GM19025 (cell line): ENCODE data around the gene PRRX1.

Source experiments
- ATAC-seq: cut with Tn5 transposase; IDR thresholded peaks from one replicate; pipeline ENCODE4 v1.9.1; 2021; ENCODE audit warnings: mild to moderate bottlenecking, low read depth, moderate library complexity; ENCODE audit not compliant: unreplicated experiment

The PRRX1 gene

DNA sequence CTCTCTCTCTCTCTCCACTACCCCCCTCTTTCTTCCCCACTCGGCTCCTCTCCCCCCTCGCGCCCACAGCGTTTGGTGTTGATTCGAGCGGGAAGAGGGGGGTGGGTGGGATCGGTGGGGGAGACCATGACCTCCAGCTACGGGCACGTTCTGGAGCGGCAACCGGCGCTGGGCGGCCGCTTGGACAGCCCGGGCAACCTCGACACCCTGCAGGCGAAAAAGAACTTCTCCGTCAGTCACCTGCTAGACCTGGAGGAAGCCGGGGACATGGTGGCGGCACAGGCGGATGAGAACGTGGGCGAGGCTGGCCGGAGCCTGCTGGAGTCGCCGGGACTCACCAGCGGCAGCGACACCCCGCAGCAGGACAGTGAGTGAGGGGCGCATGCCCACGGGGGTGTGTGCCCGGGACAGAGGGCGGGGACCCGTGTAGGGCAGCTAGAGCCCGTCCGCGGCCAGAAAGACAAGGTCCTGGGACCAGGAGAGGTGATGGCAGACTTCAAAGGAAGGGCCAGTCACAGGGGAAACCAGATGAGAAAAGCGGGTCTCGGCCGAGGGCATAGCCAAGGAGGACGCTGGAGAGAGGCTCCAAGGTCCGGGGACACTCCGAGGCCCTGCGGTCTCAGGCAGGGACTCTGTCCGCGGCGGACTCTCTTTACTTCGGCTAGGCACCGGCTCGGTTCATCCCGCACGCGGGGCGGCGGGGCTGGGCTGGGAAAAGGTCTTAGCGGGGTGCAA lies at the start of gene PRRX1:
TSS of gene PRRX1 (plus strand) at position 39 of the 735 bp plus-strand sequence. CDS start at position 127, 88 bp downstream.
- no peak for ATAC-seq

DNA sequence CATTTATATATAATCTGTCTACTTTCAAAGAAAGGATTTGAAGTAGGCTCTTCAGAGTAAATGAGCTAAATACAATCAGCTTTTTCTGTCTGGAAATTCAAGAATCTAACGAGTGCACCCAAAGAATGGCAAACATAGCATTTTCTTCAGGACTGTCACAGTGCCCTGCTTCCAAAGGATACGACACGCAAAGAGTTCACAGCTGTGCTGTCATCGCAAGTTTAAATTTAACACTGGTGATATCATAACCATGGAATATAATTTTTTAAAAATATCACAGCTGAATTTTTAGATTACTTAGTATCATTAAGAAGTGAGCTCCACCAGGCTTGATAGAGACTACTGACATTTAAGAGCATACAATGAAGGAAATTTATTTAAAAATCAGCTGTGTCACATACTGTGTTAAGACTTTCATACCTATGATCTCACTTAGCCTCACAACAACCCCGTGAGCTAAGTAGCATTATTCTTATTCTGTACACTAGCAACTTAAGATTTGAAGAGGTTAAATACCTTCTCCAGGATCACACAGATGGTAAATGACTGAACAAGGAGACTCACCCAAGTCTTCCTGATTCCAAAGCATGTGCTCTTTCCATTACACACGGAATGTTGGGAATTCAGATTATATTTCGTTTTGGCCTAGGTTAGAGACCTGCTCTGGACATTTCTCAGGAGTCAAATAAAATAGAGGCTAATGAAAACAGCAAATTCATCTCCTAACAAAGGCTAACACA lies 46.2 kb upstream of the PRRX1 start:
- ATAC-seq: no peak

DNA sequence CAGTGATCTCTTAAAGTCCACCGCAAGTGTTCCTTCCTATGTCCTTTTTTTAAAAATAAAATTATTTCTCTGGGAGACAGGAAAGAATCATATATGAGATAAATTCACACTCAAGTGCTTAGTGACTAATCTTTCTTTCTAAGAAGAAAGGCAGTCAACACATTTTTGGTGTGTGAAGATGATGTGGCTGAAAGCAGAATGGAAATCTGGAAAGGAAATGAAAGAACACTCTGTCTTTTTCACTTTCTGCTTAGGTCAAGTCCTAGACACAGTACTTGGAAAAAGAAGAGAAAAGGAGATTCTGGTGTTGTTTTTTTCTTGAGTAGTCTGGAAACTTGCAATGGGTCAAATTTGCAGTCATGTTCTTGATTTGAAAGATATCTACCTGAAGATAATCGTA lies 45.5 kb upstream of the PRRX1 start:
- no peak for ATAC-seq

DNA sequence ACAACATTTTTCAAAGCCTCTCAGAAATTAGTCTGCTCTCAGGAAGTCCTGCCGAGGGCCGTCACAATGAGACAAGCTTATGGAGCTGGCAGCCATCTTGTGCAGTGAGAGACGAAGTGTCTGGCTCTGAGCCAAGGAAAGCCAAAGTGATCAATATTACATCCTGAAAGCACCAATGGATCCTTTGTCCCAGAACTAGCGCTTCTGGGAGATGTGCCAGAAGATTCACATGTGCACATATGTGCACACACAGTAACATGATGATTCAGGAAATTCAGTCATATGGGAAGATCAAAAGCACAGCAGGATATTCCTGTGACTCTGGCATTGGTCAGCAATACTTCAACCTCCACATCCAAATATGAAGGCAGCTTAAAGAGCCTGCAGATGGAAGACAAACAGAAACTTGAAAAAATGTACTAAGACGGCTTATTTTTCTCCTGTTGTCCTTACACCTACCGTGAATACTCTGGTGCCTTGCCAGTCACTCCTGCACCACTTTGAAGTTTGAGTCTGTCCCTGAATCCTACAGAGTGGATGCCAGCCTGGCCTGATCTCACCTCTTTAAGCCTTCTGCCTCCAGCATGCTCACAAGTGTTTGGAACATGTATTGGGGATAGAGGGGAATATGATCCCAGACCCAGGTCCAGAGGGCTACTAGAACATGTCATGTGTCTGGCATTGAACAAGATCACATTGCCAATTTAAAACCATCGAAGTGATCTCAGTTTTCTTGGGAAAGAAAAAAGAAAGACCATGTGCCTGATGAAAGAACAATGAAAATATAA lies 44.5 kb upstream of the PRRX1 start:
- no peak for ATAC-seq

DNA sequence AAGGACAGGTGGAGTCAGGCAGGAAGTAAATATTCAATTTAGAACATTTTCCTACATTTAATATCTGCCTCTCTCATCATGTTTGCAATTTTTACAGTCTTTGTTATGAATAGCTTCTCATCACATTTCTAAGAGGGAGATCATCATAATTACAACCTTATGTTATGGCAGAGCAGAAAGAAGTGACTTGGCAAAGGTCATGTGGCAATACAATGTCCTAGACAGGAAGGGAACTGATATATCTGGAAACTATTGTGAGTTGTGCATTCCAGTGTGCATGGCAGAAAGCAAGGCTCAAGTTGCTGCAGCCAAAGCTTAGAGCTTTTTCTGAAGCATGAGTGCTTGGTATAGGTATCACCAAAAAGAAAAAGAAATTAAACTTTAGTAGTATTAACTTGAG lies 43.8 kb upstream of the PRRX1 start:
- no peak for ATAC-seq

DNA sequence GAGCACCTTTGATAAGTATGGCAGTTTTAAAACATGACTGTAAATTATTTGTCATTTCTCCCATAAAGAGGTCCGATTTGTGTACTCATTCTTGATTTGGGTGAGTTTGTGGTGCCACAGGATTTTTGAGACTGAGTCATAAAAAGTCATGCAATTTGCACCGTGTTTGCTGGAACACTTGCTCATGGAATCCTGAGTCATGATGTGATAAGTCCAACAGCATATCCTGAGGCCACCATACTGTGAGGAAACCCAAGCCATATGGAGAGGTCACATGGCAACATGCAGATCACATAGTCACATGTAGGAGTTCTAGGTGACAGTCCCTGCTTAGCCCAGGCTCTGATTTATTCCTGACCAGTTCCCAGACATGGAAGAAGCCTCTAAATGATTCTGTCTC lies 40.8 kb upstream of the PRRX1 start:
- no peak for ATAC-seq

DNA sequence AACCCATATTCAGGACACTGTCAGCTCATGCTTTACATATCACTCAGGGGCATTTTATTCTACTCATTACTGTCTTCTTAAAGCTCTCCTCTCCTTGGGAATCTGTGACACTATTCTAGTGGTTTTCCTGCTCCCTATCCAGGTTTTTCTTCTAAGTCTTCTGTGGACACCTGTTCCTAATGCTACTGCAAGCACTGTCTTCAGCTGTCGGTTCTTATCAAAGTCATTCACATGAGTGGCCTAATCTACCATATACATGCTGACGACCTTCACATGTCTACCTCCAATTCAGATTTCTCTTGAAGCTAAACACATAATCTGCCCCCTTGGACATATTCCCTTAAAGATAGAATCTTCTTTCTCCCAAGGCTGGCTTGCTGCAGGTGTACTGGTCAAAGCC lies 39.8 kb upstream of the PRRX1 start:
- ATAC-seq: no peak

DNA sequence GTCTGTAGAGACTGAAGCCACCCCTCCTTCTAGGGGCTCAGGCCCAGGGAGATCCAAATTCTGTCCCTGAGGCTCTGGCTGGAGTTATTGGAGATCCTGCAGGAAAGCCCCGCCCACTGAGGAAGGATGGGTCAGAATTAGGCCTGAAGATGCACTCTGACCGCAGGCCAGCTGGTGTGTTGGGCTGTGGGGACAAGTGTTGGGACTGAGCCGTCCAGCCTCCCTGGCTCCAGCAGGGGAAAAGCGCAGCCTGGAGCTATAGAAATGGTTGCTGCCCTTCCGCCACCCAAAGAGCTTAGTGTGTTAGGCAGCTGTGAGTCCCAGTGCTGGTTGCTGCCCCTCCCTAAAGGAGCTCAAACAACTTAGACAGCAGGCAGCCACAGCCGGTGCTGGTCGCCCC lies 33.0 kb upstream of the PRRX1 start:
- no peak for ATAC-seq

DNA sequence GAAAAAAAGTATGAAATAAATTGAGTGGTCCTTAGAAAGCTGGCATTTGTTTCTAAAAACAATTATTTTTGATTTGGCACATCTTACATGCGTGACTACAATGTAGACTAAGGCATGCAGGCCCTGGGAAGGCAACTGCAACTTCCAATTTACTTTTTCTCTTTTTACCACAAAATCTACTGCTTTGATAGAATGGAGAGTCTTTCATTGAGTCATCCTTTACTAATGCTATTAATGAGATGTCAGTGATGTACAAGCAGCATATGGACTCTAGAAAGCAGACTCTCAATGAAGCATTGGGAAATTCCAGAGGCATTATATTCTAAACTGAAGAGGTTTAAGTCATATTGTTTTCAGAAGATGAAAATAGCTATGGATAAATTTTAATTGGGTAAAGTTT lies 29.6 kb upstream of the PRRX1 start:
- no peak for ATAC-seq

DNA sequence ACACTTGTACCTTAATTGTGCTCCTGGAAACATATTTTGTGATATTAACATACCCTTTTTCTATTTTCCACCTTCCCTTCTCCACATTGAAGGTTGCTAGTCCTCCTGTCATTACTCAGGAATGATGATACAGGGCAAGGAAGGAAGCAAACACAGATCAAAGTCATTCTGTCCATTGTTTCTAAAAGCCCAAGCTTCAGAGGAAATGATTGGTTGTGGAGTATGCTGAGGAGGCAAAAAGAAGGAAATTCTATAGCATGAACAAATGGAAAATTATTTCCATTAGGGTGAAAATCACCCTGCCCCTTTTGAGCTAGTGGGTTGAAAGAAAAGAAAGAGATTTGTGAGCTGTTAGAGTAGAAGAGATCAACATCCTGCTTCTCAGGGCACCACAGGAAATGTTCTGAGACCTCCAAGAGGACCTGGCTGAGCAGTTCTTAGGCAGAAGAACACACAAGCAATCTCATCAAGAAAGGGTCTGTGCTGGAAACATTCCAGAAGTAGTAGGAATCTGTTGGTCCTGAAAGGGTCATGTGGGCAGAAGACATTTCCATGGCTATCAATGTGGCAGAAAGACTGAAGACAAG lies 29.0 kb upstream of the PRRX1 start:
- no peak for ATAC-seq

DNA sequence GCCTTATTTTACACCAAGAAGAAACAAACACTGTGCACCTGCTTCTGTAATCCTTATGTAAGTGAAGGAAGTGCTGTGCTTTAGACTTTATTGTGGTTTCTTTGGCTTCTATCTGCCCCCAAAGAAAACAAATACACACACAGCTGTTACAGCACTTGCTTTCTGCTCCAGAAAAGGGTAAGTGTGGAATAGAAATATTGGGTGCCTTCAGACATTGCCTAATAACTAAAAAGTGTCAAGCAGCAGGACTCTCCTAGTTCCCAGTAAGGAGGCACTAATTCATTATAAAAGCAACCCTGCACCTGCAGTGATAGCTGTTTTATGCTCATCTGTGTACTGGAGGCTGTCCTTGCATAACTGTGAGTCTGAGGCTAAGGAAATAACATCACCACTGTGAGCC lies 23.4 kb upstream of the PRRX1 start:
- ATAC-seq: no peak

DNA sequence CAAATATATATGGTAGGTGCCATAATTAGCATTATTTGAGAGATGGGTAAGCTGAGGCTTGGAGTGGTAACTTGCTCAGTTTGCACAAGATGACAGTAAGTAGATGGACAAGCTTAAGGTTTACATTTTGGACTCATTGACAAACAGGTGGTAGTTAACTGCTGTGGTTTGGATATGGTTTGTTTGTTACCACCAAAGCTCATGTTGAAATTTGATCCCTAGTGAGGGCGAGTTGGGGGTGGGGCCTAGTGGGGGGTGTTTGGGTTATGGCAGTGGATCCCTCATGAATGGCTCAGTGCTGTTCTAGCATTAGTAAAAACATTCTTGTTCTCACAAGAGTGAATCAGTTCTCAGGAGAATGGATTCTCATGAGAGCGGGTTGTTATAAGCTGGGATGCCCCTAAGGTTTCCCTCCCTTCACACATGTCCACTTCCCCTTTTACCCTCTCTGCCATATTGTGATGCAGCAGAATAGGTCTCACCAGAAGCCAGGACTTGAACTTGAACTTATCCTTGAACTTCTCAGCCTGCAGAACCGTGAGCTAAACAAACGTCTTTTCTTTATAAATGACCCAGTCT lies 6.6 kb upstream of the PRRX1 start:
- no peak for ATAC-seq

DNA sequence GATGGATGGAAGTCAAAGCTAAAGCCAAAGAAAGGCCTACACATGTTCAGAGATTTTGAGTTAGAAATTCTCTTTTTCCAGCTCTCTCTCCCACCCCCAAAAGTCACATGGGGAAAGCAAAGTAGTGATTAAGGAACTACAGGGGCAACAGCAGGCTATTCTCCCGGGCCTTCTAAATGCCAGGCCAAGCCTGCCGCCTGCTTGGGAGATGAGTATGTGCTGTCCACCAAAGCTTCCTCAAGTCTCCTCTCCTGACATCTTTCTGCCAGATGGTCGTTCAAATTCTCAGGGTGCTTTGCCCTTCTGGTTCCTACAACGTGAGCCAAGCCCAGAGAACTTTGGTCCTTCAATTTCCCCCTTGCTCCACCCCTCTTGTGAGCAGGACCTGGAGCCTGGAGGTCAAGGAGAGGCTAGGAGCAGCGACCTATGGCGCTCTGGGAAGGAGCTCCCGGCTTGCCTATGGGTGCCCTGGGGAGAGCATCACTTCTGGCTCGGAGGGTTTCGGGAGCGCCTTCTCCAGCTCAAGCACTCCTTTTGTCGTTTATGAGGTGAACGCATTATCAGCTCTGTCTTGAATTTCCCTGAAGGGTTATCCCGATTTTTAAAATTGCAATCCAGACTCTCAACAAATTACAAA lies 4.4 kb upstream of the PRRX1 start:
- ATAC-seq: no peak

DNA sequence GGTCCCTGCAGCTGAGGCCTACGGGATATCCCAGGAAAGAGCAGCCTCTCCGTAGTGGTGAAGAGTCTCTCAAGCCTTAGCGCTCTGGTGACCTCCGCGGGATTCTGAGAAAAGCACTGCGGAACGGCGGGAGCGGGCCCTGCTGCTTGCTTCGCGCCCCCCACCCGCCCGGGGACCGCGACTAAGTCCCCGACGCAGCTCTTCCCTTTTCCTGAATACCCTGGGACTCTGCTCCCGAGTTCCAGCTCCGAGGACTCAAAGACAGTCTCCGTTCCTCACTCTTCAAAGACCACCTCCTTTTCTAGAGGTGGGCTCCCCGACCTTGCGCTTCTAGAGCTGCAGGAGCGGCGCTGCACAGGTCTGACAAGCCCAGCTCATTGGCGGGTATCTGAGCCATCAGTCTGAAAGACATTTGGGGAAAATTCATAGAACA lies 3.6 kb upstream of the PRRX1 start:
- no peak for ATAC-seq

DNA sequence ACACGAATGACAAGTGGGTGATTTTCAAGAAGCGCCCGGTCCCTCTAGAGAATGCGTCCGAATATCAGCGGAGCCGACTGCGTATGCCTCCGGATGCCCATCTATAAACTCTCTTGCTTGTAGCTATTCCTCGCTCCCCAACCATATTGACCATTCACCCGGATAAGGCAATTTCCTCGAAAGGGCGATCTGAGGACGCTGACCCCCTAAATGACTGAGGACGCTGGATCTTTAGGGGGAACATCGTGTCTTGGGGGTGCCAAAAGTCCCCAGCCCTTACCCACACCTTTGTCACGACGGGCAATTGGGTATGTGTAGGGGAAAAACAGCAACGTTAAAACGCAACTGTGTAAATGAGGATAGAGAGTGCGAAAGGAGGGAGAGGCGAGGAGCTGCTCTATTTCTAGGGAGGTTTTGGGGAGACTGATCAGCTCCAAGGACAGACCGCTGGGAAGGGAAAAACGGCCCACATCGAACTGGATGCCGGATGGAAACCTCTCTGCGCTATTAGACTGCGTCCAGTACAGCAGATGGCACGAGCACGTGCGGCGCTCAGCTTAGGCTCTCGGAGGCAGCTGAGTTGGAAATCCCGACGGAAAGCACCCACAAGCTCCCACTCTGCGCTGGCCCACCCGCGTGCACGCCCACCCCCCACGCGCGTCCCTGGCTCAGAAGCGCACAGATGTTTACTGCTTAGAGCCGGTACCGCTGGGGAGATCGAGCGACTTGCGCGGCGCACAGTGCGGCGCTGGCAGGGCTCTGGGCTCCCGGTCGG lies 2.9 kb upstream of the PRRX1 start:
- no peak for ATAC-seq

DNA sequence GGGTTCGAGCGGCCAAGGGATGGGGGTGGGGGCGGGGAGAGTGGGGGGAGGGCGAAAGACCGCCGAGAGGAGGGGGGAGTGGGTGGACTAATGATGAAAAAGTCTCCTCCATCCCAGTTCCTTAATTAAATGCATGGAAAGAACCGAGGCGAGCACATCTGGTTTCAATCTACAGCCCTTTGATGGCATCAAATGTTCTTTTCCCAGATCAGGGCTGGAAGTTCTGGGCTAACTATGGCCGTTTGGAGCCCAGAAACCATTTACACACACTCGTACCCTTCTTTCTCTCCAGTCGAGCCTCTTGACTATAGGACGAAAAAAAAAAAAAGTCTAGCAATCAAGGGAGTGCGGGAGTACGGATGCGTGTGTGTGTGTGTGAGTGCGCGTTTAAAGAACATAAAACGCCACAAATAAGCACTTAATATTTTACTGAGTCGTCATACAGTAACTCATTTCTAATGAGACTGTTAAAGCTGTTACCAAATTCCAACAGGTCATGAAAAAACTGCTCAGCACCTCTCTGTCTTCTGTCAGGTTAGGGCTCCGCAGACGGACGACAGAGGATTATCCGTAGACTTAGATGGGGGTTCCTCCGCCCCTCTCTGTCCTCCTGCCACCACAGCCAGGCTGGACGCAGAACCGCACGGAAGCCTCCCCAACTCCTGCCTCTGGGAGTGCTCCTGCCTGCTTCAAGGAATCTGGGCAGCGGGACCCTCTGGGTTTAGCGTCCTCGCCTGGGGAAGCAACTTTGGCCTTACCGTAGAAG lies 2.1 kb upstream of the PRRX1 start:
- no peak for ATAC-seq

DNA sequence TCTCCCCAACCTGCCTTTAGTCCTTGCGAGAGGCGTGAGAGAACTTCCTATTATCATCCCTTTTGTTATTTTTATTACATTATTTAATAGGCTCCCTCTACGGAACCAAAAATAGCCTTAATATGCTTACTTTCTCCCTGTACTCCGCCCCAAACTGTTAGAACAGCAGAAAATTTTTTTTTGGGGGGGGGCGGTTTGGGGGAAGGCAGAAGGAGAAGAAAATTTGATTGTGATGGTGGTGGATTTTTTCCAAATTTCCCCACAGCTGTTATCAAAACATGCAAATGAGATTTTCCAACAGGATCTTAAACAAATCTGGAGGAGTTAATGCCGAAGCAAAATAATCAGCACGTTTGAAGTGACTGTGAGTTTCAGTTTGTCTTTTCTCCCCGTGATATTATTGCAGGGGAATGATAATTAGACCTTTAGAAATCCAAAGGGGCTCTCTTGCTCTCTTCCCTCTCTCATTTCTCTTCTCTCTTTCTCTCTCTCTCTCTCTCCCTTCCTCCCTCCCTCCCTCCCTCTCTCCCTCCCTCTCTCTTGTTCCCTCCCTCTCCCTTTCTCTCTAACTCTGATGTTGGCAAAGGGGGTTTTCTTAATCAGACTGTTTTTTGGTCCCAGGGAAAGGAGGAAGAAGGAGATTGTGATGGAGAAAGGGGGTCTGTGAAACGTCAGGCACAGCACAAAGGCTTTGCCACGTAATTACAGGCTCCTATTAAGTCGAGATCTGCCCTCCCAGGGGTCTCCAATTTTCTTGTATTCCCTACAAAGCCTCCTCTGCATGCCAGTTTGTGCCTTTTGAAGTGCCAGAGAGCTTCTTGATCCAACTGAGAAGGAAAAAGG lies 1.1 kb upstream of the PRRX1 start:
- no peak for ATAC-seq
